NCI-H1048 (cell line): ENCODE measurements around the gene GPN2.

ENCODE experiments used
- DNase-seq: peaks from one replicate; lab custom pipeline; 2025; lab: John Stamatoyannopoulos, UW

The GPN2 gene

GRCh38 chr1:26831546-26832248, 58.4 kb downstream of the GPN2 start:
- DNase-seq: no peak

- DNase-seq: no peak
Observed at GRCh38 chr1:26831059-26831458, 59.0 kb downstream of the GPN2 start.

DNA sequence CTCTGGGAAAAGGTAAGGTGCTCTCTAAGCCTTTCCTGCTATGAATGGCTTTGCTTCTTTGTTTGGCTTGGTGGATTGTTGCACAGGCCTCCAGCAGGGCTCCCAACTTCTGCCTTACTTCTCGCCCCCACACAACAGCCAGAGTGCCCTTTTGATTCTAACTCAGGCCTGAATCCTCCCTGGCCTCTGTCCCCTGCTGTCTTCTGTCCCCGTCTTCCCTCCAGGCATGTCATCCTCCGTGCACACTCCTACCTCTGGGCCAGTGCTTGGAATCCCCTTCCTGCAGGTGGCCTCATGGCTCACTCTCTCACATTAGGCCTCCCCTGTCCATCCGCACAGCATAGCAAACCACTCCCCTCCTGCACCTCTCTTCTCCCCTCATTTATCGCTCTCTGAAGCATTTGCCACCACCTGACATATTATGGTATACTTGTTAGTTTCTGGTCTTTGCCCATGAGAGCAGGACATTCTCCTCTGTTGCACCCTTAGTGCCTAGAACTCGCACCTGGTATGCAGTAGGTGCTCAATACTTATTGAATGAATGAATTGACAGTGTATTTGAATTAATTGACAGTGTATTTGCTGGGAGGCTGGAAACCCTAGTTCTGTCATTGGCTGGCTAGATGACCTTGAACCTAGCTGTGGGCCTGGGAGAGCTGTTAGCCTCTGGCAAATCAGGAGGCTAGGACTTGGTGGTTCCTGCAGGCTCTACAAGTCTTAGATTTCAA, 60.7 kb downstream of the GPN2 start:
- DNase-seq: no peak

DNA sequence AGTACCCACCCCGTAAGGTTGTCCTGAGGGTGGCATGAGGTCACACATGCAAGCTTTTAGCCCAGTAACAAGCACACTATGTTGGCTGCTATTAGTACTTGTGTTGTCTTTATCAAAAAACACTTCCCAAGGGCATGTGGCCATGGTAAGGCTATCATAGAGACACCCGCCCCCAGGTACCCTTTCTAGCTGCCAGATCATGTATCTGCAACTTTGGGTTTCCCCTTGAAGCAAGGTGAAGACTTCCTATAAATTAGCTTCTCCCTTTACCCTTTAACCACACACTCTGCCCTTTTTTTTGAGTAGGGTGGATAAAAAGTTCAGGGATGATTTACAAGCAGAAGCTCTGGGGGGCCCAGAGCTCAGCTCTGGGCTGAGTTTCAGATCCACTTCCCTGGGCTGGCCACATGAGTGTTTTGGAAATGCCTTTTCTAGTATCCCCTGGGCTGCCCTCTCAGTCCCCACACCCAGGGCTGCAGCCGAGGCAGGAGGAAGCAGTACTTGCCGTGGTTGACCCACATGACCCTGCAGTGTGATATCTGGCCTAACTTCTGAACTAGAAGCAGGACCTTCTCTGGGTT, 61.6 kb downstream of the GPN2 start:
- DNase-seq: no peak

DNA sequence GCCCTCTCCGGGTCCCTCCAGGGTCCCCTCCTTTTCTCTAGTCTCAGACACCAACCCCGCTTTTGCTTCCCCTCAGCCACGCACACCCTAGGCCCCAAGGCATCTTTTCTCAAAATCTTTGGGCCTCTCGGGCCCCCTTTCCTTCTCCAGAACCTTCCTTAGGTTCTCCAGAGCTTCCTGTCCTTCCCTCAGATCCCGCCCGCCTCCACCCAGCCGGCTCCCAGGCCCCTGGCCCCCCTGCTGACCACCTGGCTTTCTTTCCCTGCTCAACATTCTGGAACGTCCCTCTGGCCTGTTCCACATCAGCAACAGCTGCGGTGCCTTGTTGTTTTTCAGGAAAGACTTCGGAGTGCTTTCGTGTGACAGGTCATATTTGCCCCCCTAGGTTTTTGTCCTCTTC, 62.4 kb downstream of the GPN2 start:
- DNase-seq: no peak

GRCh38 chr1:26827106-26827604, 62.9 kb downstream of the GPN2 start:
- no peak for DNase-seq

DNA sequence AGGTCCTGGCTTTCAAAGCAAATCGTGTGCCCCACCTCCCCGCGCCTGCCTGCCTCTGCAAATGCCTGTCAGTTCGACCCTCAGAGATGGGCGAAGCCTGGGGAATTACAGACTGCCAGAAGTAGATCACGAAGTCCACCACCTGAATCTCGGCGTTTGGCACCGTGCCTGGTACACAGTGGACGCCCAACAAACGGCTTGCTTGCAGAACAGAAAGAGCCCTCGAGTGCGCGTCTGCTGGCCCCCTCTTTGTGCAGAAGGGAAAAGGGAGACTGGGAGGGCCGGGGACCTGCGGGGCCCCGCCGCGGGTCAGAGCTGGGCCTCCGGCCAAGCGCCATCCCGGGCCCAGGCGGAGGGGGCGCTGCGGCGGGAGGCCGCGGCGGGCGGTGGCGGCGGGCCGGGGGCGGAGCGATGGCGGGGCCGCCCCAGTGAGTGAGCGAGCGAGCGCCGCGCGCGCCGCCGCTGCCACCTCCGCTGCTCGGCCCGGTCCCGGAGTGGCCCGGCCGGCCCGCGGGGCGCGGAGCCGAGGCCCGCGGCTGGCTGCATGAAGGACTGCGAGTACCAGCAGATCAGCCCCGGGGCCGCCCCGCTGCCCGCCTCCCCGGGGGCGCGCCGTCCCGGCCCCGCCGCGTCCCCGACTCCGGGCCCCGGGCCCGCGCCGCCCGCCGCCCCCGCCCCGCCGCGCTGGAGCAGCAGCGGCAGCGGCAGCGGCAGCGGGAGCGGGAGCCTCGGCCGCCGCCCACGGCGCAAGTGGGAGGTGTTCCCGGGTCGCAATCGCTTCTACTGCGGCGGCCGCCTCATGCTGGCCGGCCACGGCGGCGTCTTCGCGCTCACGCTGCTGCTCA, 63.6 kb downstream of the GPN2 start, which contains the start of gene ZDHHC18:
Gene ZDHHC18, plus strand, starts transcription at position 428 of the 845 bp plus-strand sequence. Its CDS starts 117 bp downstream, at position 545.
- peak; percentile 61 for DNase-seq
